SU-DHL-6 (cell line): ENCODE measurements around the gene VSTM5.

Experiments used
- H2AFZ ChIP-seq: fragments of 200-600 bp; sonication (generic); 2 replicates; pipeline ENCODE4 v1.6.1; 2014; ENCODE audit warnings: low read depth, mild to moderate bottlenecking, moderate library complexity, mixed read lengths, antibody characterized with exemption, low read length; ENCODE audit not compliant: severe bottlenecking
- H3F3A ChIP-seq: fragments of 200-600 bp; shearing (Covaris generic); 2 replicates; pipeline ENCODE4 v1.6.0; 2016; ENCODE audit warnings: antibody characterized with exemption, mild to moderate bottlenecking; ENCODE audit not compliant: insufficient read depth
- H3K27ac ChIP-seq: fragments of 200-600 bp; sonication (generic); 2 replicates; pipeline ENCODE4 v1.5.1; 2016; ENCODE audit warnings: low read depth, mild to moderate bottlenecking, low read length, moderate library complexity, mixed read lengths
- H3K27me3 ChIP-seq: fragments of 200-600 bp; sonication (generic), shearing (Covaris generic); 2 replicates; pipeline ENCODE4 v1.6.0; 2014; ENCODE audit warnings: mild to moderate bottlenecking, low read length
- H3K36me3 ChIP-seq: fragments of 200-600 bp; sonication (generic); 2 replicates; pipeline ENCODE4 v1.6.1; 2014; ENCODE audit warnings: mild to moderate bottlenecking, low read length, mixed read lengths
- H3K4me2 ChIP-seq: fragments of 300-600, 200-600 bp; shearing (Covaris generic), sonication (generic); 2 replicates; pipeline ENCODE4 v1.6.0; 2014; ENCODE audit warnings: low read length, low read depth, mild to moderate bottlenecking; ENCODE audit not compliant: poor library complexity, severe bottlenecking
- H3K4me3 ChIP-seq: fragments of 200-600 bp; sonication (generic); 2 replicates; pipeline ENCODE4 v1.5.1; 2014; ENCODE audit warnings: antibody characterized with exemption, low read length, mild to moderate bottlenecking, mixed read lengths; ENCODE audit not compliant: insufficient read depth, poor library complexity, severe bottlenecking
- H3K79me2 ChIP-seq: fragments of 200-600 bp; sonication (generic); 2 replicates; pipeline ENCODE4 v1.6.1; 2014; ENCODE audit warnings: mild to moderate bottlenecking, low read length, moderate library complexity; ENCODE audit not compliant: insufficient read depth
- H3K9ac ChIP-seq: fragments of 200-600 bp; sonication (generic); 2 replicates; pipeline ENCODE4 v1.7.0; 2014; ENCODE audit warnings: mild to moderate bottlenecking, low read length
- H3K9me2 ChIP-seq: fragments of 200-600 bp; sonication (generic); replicated peaks from 2 replicates; pipeline ENCODE4 v1.6.1; 2014; ENCODE audit warnings: low read length; ENCODE audit not compliant: insufficient read depth
- H3K9me3 ChIP-seq: fragments of 200-600 bp; sonication (generic); 2 replicates; pipeline ENCODE4 v1.6.1; 2014; ENCODE audit warnings: low read length, mixed read lengths; ENCODE audit not compliant: insufficient read depth
- H4K20me1 ChIP-seq: fragments of 200-600 bp; sonication (generic); 2 replicates; pipeline ENCODE4 v1.6.1; 2014; ENCODE audit warnings: low read depth, mild to moderate bottlenecking, antibody characterized with exemption, low read length, moderate library complexity, mixed read lengths
- EZH2phosphoT487 ChIP-seq: fragments of 200-600 bp; sonication (generic), shearing (Covaris generic); conservative IDR thresholded peaks from 2 replicates; pipeline ENCODE4 v1.6.1; 2018; ENCODE audit warnings: mild to moderate bottlenecking, antibody characterized with exemption, low read length, moderate library complexity, mixed read lengths
- TF ChIP-seq, protein P1 (sequence below): fragments of 200-600 bp; sonication (generic); IDR thresholded peaks from one replicate; pipeline ENCODE4 v1.5.1; 2017; ENCODE audit warnings: antibody characterized with exemption, mild to moderate bottlenecking, low read length, moderate library complexity; ENCODE audit not compliant: insufficient read depth, poor library complexity, severe bottlenecking

VSTM5 gene

DNA sequence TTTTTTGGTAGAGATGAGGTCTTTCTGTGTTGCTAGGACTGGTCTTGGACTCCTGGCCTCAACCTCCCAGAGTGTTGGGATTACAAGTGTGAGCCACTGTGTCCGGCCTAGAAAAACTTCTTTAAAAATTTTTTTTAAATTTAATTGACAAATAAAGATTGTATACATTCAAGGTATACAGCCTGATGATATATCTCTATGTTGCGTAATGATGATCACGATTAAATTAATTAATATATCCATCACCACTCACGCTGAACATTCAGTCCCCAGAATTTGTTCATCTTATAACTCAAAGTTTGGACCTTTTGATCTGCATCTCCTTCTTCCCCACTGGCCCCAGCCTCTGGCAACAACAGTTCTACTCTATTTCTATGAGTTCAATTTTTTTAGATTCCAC lies 27.2 kb downstream of the VSTM5 start:
- H3K27ac ChIP-seq: no peak overlapping the region
- no peaks in the 10 kb centered on the region for H3K79me2 ChIP-seq
- no peak overlapping the region for H2AFZ ChIP-seq
- H4K20me1 ChIP-seq: no peaks in the 10 kb centered on the region
- H3F3A ChIP-seq: no peaks in the 10 kb centered on the region
- no peaks in the 10 kb centered on the region for H3K9me2 ChIP-seq
- no peaks in the 10 kb centered on the region for H3K9me3 ChIP-seq
- H3K27me3 ChIP-seq: no peaks in the 10 kb centered on the region
- H3K9ac ChIP-seq: no peak overlapping the region
- no peak overlapping the region for H3K4me3 ChIP-seq
- H3K4me2 ChIP-seq: no peak overlapping the region
- no peaks in the 10 kb centered on the region for H3K36me3 ChIP-seq
- TF ChIP-seq, protein P1, sequence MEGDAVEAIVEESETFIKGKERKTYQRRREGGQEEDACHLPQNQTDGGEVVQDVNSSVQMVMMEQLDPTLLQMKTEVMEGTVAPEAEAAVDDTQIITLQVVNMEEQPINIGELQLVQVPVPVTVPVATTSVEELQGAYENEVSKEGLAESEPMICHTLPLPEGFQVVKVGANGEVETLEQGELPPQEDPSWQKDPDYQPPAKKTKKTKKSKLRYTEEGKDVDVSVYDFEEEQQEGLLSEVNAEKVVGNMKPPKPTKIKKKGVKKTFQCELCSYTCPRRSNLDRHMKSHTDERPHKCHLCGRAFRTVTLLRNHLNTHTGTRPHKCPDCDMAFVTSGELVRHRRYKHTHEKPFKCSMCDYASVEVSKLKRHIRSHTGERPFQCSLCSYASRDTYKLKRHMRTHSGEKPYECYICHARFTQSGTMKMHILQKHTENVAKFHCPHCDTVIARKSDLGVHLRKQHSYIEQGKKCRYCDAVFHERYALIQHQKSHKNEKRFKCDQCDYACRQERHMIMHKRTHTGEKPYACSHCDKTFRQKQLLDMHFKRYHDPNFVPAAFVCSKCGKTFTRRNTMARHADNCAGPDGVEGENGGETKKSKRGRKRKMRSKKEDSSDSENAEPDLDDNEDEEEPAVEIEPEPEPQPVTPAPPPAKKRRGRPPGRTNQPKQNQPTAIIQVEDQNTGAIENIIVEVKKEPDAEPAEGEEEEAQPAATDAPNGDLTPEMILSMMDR: no peak
- TF ChIP-seq EZH2phosphoT487: no peak

DNA sequence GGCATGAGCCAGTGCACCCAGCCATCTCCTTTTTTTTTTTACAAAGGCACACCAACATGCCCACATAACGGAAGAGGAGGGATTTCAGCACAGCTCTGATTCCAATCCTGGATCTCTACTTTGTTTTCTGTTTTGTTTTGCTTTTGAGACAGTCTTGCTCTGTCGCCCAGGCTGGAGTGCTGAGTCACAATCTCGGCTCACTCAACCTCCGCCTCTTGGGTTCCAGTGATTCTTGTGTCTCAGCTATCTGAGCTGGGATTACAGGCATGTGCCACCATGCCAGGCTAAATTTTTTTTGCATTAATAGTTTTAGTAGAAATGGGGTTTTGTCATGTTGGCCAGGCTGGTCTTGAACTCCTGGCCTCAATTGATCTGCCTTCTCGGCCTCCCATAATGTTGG lies 28.1 kb downstream of the VSTM5 start:
- Histone ChIP-seq H4K20me1 (no peaks in the 10 kb centered on the region), H3K4me2 (no peak overlapping the region), H3K27me3 (no peaks in the 10 kb centered on the region), H3K4me3 (no peak overlapping the region), H3K27ac (no peak overlapping the region), H3K9ac (no peak overlapping the region), H3K79me2 (no peaks in the 10 kb centered on the region), H3K36me3 (no peaks in the 10 kb centered on the region), H3F3A (no peaks in the 10 kb centered on the region), H3K9me2 (no peaks in the 10 kb centered on the region), H3K9me3 (no peaks in the 10 kb centered on the region), H2AFZ (no peak overlapping the region)
- TF ChIP-seq EZH2phosphoT487: no peak
- TF ChIP-seq, protein P1: no peak

DNA sequence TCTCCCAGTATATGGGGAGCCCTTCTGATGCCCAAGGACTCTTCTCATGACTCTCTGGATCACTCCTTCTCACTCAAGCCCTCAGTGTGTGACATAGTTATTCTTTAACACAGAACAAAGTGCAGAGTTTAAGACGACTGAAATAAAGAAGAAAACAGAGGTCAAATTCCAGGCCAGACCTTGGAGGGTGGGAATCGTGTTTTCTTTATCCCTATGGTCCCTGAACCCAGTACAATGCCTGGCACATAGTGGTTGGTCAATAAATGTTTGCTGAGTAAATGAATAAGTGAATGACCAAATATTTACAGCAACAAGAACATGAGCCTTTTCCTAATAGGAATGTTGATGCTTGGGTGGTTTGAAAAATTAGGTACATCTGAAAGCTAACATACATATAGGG lies 28.8 kb downstream of the VSTM5 start:
- H3K27ac ChIP-seq: no peak overlapping the region
- no peaks in the 10 kb centered on the region for H3K9me3 ChIP-seq
- no peaks in the 10 kb centered on the region for H3K36me3 ChIP-seq
- H3K27me3 ChIP-seq: no peaks in the 10 kb centered on the region
- TF ChIP-seq EZH2phosphoT487: no peak
- TF ChIP-seq, protein P1: no peak
- no peak overlapping the region for H3K4me2 ChIP-seq
- no peak overlapping the region for H2AFZ ChIP-seq
- H3K9ac ChIP-seq: no peak overlapping the region
- no peaks in the 10 kb centered on the region for H4K20me1 ChIP-seq
- H3K4me3 ChIP-seq: no peak overlapping the region
- H3K9me2 ChIP-seq: no peaks in the 10 kb centered on the region
- H3K79me2 ChIP-seq: no peaks in the 10 kb centered on the region
- no peaks in the 10 kb centered on the region for H3F3A ChIP-seq
